GM12891 (cell line): Measurements from ENCODE around the gene CD300LB.
A peak's percentile ranks its signal among the peaks of the same experiment; 100 is the strongest.

Experiments used
- DNase-seq: peaks from one replicate; pipeline ENCODE4 v3.0.0; 2011; ENCODE audit warnings: low spot score; ENCODE audit not compliant: insufficient read length
- FAIRE-seq: peaks from 2 replicates; lab custom pipeline; 2011; peaks lifted over from hg19 to GRCh38; lab: Jason Lieb, UNC
- PAX5 ChIP-seq: IDR thresholded peaks from 2 replicates; pipeline ENCODE4 v1.6.1; 2011; ENCODE audit warnings: low read length, moderate library complexity, mild to moderate bottlenecking; ENCODE audit not compliant: insufficient read depth, severe bottlenecking
- POLR2A ChIP-seq: IDR thresholded peaks from 2 replicates; pipeline ENCODE4 v1.6.1; 2011; ENCODE audit warnings: low read depth, low read length, control low read depth
- POLR2AphosphoS5 ChIP-seq: IDR thresholded peaks from 2 replicates; pipeline ENCODE4 v1.6.1; 2011; ENCODE audit warnings: low read depth, low read length, control low read depth
- POU2F2 ChIP-seq: IDR thresholded peaks from 2 replicates; pipeline ENCODE4 v1.6.1; 2011; ENCODE audit warnings: low read depth, mild to moderate bottlenecking, control low read depth, low read length, moderate library complexity
- SPI1 ChIP-seq: IDR thresholded peaks from 2 replicates; pipeline ENCODE4 v1.6.1; 2011; ENCODE audit warnings: low read depth, low read length, control low read depth
- TAF1 ChIP-seq: IDR thresholded peaks from 2 replicates; pipeline ENCODE4 v1.6.1; 2011; ENCODE audit warnings: low read depth, low read length, control low read depth

CD300LB gene

GRCh38 chr17:74542166-74542565, 10.9 kb upstream of the CD300LB start:
- FAIRE-seq (no peak), DNase-seq (no peak)
- TF ChIP-seq TAF1 (no peak), POLR2A (no peak), SPI1 (no peak), POLR2AphosphoS5 (no peak)

- TF ChIP-seq POLR2AphosphoS5 (no peak), TAF1 (no peak), POLR2A (no peak), SPI1 (no peak), POU2F2 (no peak), PAX5 (no peak)
- DNase-seq (no peak), FAIRE-seq (no peak)
These were observed 10.2 kb upstream of the CD300LB start for GRCh38 chr17:74541176-74542111.

GRCh38 chr17:74539281-74539820, 8.1 kb upstream of the CD300LB start:
- no peak for TF ChIP-seq POU2F2
- TF ChIP-seq POLR2A: no peak
- TF ChIP-seq PAX5: no peak
- no peak for TF ChIP-seq POLR2AphosphoS5
- TF ChIP-seq TAF1: no peak
- TF ChIP-seq SPI1: no peak
- DNase-seq (no peak), FAIRE-seq (no peak)

- DNase-seq: no peak
- TF ChIP-seq POLR2A (no peak), PAX5 (no peak), TAF1 (no peak), POLR2AphosphoS5 (no peak), SPI1 (no peak), POU2F2 (no peak)
- no peak for FAIRE-seq
These were observed 5.6 kb upstream of the CD300LB start for GRCh38 chr17:74536890-74537289.

GRCh38 chr17:74532115-74532514, 840 bp upstream of the CD300LB start:
- FAIRE-seq: peak; percentile 79
- no peak for DNase-seq
- TF ChIP-seq POLR2AphosphoS5: no peak
- peak; percentile 95 for TF ChIP-seq POU2F2

- TF ChIP-seq POU2F2 (no peak), POLR2A (no peak), POLR2AphosphoS5 (no peak), PAX5 (no peak), TAF1 (no peak), SPI1 (no peak)
- no peak for DNase-seq
- no peak for FAIRE-seq
These were observed 484 bp downstream of the CD300LB start for GRCh38 chr17:74530831-74531150.

- TF ChIP-seq PAX5: no peak
- no peak for TF ChIP-seq TAF1
- no peak for DNase-seq
- no peak for FAIRE-seq
These were observed 2.0 kb downstream of the CD300LB start for GRCh38 chr17:74529243-74529642.

- FAIRE-seq (peak; percentile 79), DNase-seq (no peak)
- no peak for TF ChIP-seq POU2F2
- peak; percentile 95 for TF ChIP-seq SPI1
- peak; percentile 70 for TF ChIP-seq PAX5
These were observed 2.6 kb downstream of the CD300LB start for GRCh38 chr17:74528491-74529199.

- FAIRE-seq: no peak
- no peak for TF ChIP-seq PAX5
- TF ChIP-seq POLR2A: no peak
- no peak for TF ChIP-seq TAF1
- TF ChIP-seq SPI1: no peak
- TF ChIP-seq POU2F2: no peak
- no peak for DNase-seq
These were observed 3.5 kb downstream of the CD300LB start for GRCh38 chr17:74527756-74528155.

GRCh38 chr17:74527081-74527480, 4.2 kb downstream of the CD300LB start:
- no peak for FAIRE-seq
- no peak for DNase-seq
- TF ChIP-seq TAF1: no peak
- no peak for TF ChIP-seq POLR2AphosphoS5
- no peak for TF ChIP-seq POLR2A
- no peak for TF ChIP-seq SPI1
- no peak for TF ChIP-seq PAX5
- TF ChIP-seq POU2F2: no peak

GRCh38 chr17:74526681-74527080, 4.6 kb downstream of the CD300LB start:
- DNase-seq (no peak), FAIRE-seq (no peak)
- no peak for TF ChIP-seq PAX5
